ENCODE results near the gene ZHX3. TPM values are rescaled to one million over a fixed set of nuclear protein-coding genes. Genes with fewer than 3 reads are reported as not detected.

ZHX3 gene
- total and polyA plus RNA-seq, 2 donors (not counting 1 experiment from before 2014, with no cell fraction given) = 4.3 to 22.2 TPM

GRCh38 chr20:41158082-41158625 lies 159.4 kb downstream of the ZHX3 start:
- peak overlapping the region; percentile 34 for H3K9ac ChIP-seq (ENCODE audit: low read length)
- H3K27me3 ChIP-seq (replicated peaks in 1 of 4; ENCODE audit: control extremely low read depth in 1 of 4, control insufficient read depth in 3 of 4, insufficient read depth in 4 of 4, low read length in 3 of 4) = no peaks in the 10 kb centered on the region
- peak overlapping the region; percentile 68 for H3K4me2 ChIP-seq (replicated peaks; ENCODE audit: low read depth, low read length, poor library complexity, severe bottlenecking)
- H4K20me1 ChIP-seq (ENCODE audit: control insufficient read depth, insufficient read depth, low read length, poor library complexity, severe bottlenecking) = peaks cover 9% of the 10 kb centered on the region
- peaks cover 0 to 24% of the 10 kb centered on the region in 2 experiments for H3K36me3 ChIP-seq (replicated peaks in 1 of 2; ENCODE audit: control extremely low read depth in 1 of 2, control insufficient read depth in 1 of 2, extremely low read depth in 1 of 2, insufficient read depth in 2 of 2, low read length in 1 of 2)
- H2AFZ ChIP-seq (ENCODE audit: insufficient read depth, low read depth, low read length, poor library complexity, severe bottlenecking) = no peak overlapping the region
- DNase-seq = no peak
- peak overlapping the region; percentile 95 for H3K27ac Mint-ChIP-seq
- intact Hi-C loops (cut with micrococcal nuclease) = no loop called here
- no peaks in the 10 kb centered on the region for H3K27me3 Mint-ChIP-seq
- ATAC-seq (ENCODE audit: low read depth) = no peak
- TF ChIP-seq EZH2 (IDR thresholded peaks at IDR 0.05; ENCODE audit: borderline replicate concordance, insufficient read depth, low read depth, low read length, poor library complexity, severe bottlenecking) = no peak
- no peak overlapping the region for H3K4me3 ChIP-seq (ENCODE audit: control extremely low read depth in 1 of 5, extremely low read depth in 1 of 5, insufficient read depth in 1 of 5, low read depth in 2 of 5, low read length in 4 of 5)
- no peaks in the 10 kb centered on the region for H3K9me3 Mint-ChIP-seq (ENCODE audit: insufficient read depth)
- peak overlapping the region; percentile 78 for H3K4me3 Mint-ChIP-seq
- ChIA-PET POLR2A (no interaction called here), CTCF (interaction anchor here (1.4 to 12.9 kb wide), 4 partner anchors 9 to 181 kb away, joined by 4 to 122 read pairs (median 35); partner anchors contain the start of gene PLCG1)
- peaks cover 26% of the 10 kb centered on the region for H3K79me2 ChIP-seq (ENCODE audit: control insufficient read depth, insufficient read depth, low read length)
- WGBS (ENCODE audit: insufficient coverage) = 96% methylated on average over 4 of the region's 6 CpGs
- peaks cover 0 to 4% (median 0%) of the 10 kb centered on the region in 3 donors for H3K9me3 ChIP-seq (ENCODE audit: control extremely low read depth in 1 of 3, control insufficient read depth in 2 of 3, insufficient read depth in 1 of 3, low read length in 2 of 3)
- peaks cover 62% of the 10 kb centered on the region for H3K4me1 Mint-ChIP-seq
- peak overlapping the region; percentile 69 to 76 for H3K27ac ChIP-seq (ENCODE audit: low read length in 2 of 2)
- peaks cover 41 to 58% of the 10 kb centered on the region in 2 donors for H3K4me1 ChIP-seq (ENCODE audit: control insufficient read depth in 2 of 2, insufficient read depth in 2 of 2, low read length in 2 of 2)

GRCh38 chr20:41155261-41155660 lies 162.3 kb downstream of the ZHX3 start:
- peaks cover 50 to 64% of the 10 kb centered on the region in 2 donors for H3K4me1 ChIP-seq (ENCODE audit: control insufficient read depth in 2 of 2, insufficient read depth in 2 of 2, low read length in 2 of 2)
- Mint-ChIP-seq H3K4me1 (peaks cover 82% of the 10 kb centered on the region), H3K27me3 (no peaks in the 10 kb centered on the region), H3K4me3 (no peak overlapping the region), H3K9me3 (ENCODE audit: insufficient read depth) (no peaks in the 10 kb centered on the region), H3K27ac (peak overlapping the region; percentile 95)
- no peak overlapping the region for H3K4me3 ChIP-seq (ENCODE audit: control extremely low read depth in 1 of 5, extremely low read depth in 1 of 5, insufficient read depth in 1 of 5, low read depth in 2 of 5, low read length in 4 of 5)
- no peak overlapping the region for H3K4me2 ChIP-seq (replicated peaks; ENCODE audit: low read depth, low read length, poor library complexity, severe bottlenecking)
- DNase-seq = no peak
- peaks cover 0 to 9% of the 10 kb centered on the region in 2 experiments for H3K36me3 ChIP-seq (replicated peaks in 1 of 2; ENCODE audit: control extremely low read depth in 1 of 2, control insufficient read depth in 1 of 2, extremely low read depth in 1 of 2, insufficient read depth in 2 of 2, low read length in 1 of 2)
- no peak overlapping the region for H2AFZ ChIP-seq (ENCODE audit: insufficient read depth, low read depth, low read length, poor library complexity, severe bottlenecking)
- no peaks in the 10 kb centered on the region for H3K27me3 ChIP-seq (replicated peaks in 1 of 4; ENCODE audit: control extremely low read depth in 1 of 4, control insufficient read depth in 3 of 4, insufficient read depth in 4 of 4, low read length in 3 of 4)
- peak overlapping the region in 1 of 2 donors; percentile 76 for H3K27ac ChIP-seq (ENCODE audit: low read length in 2 of 2)
- H3K9ac ChIP-seq (ENCODE audit: low read length) = no peak overlapping the region
- no peaks in the 10 kb centered on the region for H4K20me1 ChIP-seq (ENCODE audit: control insufficient read depth, insufficient read depth, low read length, poor library complexity, severe bottlenecking)
- peaks cover 0 to 4% (median 0%) of the 10 kb centered on the region in 3 donors for H3K9me3 ChIP-seq (ENCODE audit: control extremely low read depth in 1 of 3, control insufficient read depth in 2 of 3, insufficient read depth in 1 of 3, low read length in 2 of 3)
- no peak for TF ChIP-seq EZH2 (IDR thresholded peaks at IDR 0.05; ENCODE audit: borderline replicate concordance, insufficient read depth, low read depth, low read length, poor library complexity, severe bottlenecking)
- TF ChIP-seq CTCF (IDR thresholded peaks at IDR 0.05) = no peak
- intact Hi-C loops (cut with micrococcal nuclease) = no loop called here
- ChIA-PET POLR2A (no interaction called here), CTCF (interaction anchor here (0.8 to 12.9 kb wide), 5 partner anchors 18 to 61 kb away, joined by 3 to 122 read pairs (median 3); partner anchors contain the start of gene PLCG1)
- peaks cover 31% of the 10 kb centered on the region for H3K79me2 ChIP-seq (ENCODE audit: control insufficient read depth, insufficient read depth, low read length)
- WGBS (ENCODE audit: insufficient coverage) = 100% methylated on average over 6 of the region's 7 CpGs
- ATAC-seq (ENCODE audit: low read depth) = no peak

Data from B cell (primary cell).